NCI-H2196 (cell line): ENCODE data around the gene GUCA1A.

Experiments
- DNase-seq: peaks from one replicate; lab custom pipeline; 2025; ENCODE audit not compliant: unreplicated experiment; lab: John Stamatoyannopoulos, UW

The GUCA1A gene

DNA sequence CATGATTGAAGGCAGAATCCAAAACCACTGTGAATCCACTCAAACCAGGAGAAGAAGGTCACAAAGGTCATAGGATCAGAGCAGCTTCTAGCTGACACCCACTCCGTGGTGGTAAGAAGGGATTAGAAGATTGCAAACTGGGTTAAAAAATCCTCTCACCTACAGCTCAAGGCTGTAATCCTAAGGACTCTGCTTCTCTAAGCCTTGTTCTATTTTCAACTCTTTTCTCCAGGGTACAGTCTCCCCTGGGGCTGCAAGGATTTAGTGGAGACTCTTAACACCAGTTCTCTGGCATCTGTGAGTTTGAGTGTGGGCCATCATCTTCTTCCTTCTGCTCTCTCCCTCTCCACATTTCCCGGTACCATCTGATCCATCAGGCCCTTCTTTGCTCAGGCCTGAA, at the start of gene GUCA1A:
Gene GUCA1A (plus strand): TSS at position 264 of the 400 bp plus-strand sequence. CDS start 250 bp downstream, outside the sequence.
- DNase-seq = no peak

DNA sequence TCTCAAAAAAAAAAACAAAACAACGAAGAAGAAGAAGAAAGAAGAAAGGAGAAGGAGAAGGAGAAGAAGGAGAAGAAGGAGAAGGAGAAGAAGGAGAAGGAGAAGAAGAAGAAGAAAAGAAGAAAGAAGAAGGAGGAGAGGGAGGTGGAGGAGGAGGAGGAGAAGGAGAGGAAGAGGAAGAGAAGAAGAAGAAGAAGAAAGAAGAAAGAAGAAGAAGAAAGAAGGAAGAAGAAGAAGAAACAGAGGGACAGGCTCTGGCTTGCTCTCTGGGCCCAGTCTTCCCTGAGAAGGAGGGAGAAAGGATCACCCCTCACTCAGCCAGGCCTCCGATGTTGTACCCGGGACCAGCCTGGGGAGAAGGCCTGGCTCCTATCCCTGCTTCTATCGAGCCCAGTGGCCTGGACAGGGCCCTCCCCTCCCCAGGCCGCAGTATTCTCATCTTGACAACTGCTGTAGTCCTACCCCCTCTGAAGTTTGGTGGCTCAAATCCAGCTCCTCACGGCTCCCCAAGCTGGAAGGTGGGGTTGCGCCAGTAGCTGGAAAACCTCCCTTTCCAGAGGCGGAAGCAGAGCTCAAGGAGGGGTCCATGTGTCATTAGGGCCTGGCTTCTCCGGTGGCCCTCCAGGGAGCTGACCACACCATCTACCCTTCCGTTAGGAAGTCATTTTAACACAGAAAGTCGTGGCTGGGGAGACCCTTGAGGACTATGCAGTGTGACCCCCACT, 49.6 kb upstream of the GUCA1A start:
- DNase-seq = no peak

DNA sequence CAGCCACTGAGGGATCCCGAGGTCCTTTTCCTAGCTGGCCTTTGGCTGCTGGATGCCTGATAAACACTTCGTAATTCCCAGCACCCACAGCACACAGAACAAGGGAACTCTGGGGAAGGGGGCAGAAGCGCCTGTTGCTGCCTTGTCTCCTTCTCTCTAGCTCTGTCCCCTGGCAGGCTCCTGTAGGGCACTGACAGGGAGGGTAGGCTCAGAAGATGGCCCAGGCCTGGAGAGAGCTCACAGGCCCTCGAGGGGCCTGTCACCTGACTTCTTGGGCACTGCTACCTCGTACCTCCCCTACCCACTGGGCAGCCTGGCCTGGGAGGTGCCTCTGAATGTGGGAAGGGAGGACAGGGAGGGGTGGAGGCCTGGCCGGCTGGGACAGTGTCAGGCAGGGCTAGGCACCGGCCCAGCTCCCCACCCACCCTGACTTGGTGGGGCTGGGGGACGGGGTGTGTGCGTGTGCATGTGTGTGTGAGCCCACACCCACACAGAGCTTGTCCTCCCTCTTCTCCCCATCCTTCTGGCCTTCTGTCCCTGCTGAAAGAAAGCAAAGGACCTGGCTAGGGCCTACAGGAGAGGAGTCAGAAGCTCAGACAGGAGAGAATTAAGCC, 48.8 kb upstream of the GUCA1A start:
- DNase-seq = no peak

DNA sequence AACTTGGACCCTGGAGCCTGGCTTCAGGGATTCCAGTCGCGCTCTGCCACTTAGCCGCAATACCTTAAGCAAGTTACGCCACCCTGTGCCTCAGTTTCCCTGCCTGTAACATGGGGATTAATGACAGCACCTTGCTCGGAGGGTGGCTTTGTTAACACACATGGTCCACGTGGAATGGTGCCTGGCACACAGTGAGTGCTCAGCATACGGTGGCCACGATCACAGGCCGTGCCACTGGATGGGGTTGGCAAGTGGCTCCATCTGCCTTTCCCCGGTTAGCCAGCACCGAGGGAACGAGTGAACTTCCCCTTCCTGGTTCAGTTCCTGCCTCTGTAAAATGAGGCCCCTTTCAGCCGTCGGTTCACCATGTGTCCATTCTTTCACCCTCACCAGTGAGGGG, 47.9 kb upstream of the GUCA1A start:
- no peak for DNase-seq

DNA sequence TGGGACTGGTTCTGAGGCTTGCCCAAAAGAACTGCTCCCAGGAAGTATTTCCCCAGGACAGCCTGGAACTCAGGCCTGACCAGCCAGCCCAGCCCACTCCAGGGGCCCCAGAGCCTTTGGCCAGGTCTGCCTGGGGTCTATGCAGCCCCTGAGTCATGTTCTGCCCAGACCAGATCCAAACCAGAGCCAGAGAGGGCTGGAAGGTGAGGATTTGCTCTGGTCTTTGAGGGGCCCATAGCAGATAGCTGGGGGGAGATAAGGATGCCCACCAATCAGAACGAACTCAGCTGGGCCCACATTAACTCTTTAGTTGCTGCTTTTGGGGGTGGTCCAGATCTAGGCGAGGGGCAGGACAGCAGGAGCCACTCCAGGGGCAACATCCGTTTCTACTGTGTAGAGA, 47.5 kb upstream of the GUCA1A start:
- DNase-seq = no peak

DNA sequence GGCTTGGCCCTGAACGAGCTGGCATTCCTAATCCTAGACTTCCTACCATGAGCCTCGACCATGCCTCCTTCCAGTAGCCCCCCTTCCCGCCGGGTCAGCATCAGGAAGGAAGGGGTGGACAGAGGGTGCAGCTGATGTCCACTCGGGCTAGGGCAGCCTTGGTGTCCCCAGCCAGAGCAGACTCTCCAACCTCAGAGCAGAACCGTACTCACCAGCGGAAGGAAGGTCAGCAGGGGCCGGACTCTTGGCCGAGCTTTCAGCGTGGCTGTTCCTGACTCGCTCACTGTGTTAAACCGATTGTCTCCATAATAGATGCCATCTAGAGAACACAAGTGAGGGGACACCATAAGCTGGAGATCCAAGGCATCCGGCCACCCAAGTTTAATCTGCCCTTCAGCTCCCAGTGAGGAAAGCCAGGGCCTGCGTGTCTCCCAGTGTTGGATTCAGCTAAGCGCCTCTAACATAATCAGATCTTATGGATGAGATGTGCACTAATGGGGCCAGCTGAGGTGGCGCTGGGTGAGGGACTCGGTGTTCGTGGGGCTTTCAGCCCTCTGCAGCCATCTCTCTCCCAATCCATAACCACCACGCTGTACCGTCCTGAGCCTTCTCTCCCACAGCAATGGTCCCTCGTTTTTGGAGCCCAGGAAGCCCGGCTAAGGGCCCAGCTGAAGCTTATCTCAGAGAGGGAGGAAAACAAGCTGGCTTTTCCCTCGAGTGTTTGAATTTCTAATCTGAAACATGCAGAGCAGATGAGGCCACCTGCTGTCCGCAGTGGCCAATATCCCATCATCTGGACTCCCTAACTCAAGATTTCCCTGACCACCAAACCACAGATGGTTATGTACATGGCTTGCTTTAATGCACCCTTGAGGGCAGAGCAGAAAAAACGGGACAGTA, 44.5 kb upstream of the GUCA1A start:
- DNase-seq = no peak

DNA sequence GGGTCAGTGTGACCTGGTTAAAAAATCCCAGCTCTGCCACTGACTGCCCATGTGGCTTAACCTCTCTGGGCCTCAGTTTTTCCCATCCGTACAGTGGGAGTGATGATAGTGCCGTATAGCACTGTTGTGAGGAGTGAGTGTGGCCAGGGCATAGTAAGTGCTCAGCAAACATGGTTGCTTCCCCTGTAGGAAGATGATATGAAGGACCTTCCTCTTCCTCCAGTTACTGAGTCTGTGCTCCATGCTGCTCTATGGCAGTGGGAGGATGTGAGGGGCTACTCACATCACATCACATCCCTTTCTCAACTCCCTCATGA, 43.8 kb upstream of the GUCA1A start:
- no peak for DNase-seq

DNA sequence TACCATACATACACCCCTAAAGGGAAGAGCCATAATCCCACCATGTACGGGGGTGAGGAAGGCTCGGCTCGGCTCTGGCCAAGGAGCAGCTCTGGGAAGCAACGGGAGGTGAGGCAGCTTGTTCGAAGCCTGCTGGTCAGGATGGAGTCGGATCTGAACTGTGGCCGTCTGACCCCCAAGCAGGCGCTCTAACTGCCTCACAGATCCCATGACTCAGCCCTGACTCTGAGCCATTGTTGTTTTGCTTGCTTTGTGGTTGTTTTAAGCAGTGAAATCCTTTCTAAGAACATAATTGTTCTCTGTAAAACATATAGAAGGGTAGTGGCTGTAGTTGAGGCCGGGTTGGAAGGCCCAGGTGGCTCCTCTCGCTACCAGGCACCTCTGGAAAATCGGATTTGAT, 41.6 kb upstream of the GUCA1A start:
- DNase-seq = no peak

DNA sequence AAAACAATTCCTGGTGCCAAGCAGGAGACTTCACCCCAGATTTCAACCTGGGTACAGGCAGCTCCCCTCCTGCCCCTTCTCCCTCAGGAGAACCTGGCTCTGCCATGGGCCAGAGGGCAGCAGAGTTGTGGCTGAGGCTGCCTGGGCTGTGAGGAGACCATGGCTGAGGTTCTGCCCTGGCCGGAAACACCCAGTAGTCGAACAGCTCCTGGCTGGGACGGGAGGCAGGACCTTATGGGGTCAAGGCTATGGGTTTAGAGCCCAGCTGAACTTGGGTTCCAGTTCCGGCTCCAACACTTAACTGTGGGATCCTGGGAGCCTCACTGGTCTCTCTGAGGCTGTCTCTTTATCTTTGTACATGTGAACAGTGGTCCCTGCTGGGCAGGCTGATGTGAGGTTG, 39.2 kb upstream of the GUCA1A start:
- no peak for DNase-seq

DNA sequence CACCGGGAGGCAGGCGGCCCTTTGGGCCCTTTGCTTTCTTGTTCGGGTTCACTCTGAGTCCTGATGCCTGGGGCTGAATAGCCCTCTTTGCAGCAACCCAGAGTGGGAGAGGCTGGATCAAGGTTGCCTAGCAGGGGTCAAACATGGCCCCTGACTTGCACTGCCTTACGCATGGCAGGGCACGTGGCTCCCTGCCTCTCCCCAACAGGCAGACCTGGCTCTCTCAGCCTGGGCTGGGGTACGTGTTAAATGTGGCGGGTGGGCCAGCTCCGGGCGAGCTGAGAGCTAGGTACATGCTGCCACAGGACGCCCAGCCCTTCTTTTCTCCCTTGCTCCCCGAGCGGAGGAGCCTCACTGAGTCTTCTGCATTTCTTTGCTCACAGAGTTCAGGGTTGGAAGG, 38.0 kb upstream of the GUCA1A start:
- DNase-seq = no peak

DNA sequence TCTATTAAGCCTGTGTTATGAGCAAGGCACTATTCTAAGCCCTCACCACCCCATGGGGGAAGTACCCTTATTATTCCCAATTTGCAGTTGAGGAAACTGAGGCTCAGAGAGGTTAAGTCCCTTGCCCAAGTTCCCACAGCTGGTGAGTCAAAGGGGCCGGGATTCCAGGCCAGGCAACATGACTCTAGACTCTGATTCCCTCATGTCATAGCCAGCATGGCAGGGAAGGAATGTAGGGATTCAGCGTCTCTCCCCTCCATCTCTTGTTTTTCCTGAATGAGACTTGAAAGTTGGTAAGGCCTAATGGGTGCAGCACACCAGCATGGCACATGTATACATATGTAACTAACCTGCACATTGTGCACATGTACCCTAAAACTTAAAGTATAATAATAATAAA, 37.4 kb upstream of the GUCA1A start:
- no peak for DNase-seq

DNA sequence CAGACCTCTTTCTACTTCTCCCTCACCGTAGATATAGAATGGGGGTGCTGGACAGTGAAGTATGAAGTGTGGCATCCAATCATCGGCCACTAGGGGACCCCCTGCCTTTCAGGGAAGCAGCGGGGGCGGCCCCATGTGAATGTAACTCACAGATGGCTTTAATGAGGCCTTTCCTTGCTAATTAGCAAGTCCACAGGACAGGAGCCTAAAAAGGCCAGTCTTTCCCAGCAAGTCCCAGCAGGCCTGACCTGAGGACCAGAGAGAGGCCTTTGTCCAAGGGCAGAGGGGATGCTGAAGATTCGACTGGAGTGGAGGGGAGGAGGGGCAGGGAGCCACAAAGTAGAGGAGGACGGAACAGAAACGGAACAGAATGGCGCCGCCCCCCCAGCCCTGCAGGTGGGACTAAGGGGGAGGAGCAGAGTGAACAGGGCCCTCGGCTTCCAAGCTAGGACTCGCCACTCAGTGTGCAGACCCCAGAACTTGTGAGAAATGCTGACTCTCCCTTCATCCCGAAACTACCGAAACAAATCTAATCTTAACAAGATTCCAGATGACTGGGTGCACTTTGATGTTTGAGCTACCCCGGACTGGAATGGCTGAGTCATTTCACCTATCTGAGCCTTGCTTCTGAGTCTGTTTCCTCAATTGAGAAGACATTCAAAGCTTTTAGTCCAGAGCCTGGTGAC, 36.5 kb upstream of the GUCA1A start:
- DNase-seq = no peak

DNA sequence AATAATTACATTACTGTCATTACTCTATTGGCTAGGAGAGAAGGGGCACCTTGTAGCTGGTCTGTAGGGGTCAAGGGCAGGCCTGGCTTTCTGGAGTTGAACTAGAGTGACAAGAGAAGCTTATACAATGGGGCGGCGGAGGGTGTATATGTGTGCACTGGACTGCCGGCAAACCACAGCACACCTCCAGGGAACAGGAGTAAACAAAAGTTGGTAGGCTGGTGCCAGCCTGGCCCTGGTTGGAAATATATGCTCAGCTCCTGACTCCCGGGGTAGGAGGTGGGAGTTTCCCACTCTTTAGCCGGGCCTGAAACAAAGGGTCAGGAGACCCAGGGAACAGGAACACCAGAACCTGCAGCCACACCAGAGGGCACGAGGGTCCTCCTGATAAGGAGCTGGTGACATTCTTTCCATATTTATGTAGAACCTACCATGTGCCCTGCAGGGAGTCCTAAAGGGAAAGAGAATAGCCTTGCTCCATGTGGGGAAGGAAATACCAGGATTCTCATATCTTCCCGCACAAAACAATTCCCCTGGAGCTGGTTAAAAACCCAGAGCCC, 35.9 kb upstream of the GUCA1A start:
- no peak for DNase-seq

DNA sequence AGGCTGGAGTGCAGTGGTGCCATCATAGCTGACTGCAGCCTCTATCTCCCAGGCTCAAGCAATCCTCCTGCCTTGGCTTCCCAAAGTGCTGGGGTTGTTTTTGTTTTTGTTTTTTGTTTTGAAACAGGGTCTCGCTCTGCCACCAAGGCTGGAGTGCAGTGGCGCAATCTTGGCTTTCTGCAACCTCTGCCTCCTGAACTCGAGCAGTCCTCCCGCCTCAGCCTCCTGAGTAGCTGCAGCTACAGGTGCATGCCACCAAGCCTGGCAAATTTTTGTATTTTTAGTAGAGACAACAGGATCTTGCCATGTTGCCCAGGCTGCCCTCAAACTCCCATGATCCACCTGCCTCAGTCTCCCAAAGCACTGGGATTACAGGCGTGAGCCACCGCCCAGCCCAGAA, 35.0 kb upstream of the GUCA1A start:
- no peak for DNase-seq

DNA sequence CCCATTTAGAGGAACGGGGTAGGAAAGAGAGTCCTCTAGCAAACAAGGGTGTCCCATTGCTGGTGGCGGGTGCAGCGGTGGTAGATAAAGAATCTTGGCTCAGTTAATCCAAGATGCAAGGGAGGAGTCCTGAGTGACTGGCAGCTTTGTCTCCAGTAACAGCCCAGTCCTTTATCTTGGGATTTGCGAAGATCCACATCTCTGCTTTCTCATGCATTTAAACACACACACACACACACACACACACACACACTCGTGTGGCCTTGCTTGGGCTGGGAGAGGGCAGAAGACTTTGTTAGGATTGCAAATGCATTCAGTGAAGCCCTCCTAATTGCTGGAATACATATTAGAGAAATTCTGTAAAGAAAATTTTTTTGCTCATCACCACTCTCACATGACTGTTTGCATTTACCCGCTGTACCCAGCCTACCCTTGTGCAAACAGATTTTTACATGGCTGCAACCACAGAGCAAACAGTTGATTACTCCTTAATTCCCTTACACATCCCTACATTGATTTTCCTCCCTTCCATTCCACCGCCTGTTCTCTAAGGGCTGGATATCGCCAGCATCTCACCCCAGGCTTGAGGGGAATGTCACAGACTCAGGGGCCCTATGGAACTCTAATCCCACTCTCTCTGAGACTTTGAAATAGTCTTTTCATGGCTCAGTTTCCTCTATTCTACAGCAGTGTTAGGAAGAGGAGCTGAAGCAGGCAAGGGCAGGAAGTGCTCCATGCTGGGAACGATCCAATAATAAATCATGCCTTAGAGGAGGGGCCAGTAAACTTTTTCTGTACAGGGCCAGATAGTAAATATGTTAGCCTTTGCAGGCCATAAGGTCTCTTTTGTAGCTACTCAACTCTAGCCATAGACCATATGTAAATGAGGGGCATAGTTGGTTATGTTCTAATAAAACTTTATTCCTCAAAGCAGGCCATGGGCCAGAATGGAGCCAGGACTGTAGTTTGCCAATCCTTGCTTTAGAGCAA, 34.2 kb upstream of the GUCA1A start:
- DNase-seq = no peak

DNA sequence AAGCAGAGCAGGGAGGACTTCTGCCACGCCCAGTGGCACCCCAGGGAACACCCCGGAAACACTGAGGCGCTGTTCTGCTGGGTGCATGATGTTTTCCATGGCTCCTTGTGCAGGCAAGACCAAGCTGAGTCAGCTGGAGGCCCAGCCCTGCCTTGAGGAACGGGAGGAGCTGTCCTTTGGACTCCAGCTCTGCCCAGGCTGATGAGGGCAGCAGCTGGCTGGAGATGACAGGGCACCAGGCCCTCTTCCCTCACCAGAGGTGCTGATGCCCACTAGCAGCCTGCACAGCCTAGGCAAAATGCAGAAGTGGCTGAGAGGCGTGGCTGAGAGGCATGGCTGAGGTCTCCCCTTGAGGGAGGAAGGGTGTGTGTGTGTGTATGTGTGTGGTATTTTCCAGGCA, 33.1 kb upstream of the GUCA1A start:
- DNase-seq = no peak

DNA sequence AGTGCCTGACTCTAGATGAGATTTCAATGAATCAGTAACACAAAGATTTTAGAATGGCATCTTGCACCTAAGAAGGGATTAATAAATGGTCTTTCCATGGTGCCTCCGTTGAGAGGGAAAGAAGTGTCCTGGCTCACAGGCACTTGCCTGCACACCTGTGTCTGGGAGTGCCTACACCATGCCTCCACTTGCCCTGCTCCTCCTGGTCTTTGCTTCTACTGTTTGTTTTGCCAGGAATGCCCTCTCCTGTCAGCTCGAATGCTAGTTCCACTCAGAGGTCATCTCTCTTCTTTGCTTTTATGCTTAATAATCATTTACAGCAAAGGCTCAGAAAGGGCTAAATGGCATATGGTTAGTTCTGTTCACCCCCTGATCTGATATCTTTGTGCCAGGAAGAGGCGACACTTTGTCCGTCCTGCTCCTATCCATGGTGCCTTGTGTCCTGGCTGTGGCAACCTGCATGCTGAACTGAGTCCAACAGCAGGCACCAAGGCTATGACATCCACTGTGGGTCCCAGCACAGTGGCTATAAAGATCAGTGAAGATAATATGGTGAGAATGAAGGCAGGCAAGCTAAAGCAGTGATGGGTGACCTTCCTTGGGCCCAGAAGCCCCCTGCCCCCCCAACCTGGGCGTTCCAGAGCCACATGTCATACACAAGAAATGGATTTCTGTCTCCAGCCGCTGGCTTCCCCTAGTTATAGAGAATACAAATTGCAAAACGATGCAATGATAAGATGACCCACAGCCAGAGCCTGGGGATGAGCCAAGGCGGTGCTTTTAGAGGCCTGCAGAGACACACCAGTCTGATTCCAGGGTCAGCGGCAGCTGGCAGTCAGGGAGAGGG, 32.2 kb upstream of the GUCA1A start:
- no peak for DNase-seq

DNA sequence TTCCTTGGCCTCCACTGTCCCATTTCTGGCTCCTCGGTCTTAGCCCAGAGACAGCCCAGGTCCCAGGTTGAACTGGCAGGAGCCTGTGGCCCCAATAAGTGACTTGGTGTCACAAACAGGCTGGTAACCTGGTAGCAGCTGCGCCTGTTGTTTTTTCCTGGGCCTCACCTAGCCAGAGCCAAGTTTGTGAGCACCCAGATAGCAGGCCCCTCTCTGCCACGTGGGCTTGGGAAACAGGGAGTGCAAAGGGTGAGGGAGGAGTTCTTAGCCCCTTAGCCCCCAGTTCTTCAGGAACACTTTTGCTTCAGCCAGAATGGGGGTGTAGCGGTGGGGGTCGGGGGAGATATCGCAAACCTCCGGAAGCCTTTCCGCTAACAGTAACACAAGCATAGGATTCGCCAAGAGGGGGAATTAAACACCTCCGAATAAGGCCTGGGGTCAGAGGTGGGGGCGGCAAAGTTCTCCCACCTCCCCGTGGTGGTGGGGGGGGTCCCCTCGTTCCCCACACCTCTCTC, 31.5 kb upstream of the GUCA1A start:
- DNase-seq = no peak
